ENCODE data around the gene PLAGL1.

DNA sequence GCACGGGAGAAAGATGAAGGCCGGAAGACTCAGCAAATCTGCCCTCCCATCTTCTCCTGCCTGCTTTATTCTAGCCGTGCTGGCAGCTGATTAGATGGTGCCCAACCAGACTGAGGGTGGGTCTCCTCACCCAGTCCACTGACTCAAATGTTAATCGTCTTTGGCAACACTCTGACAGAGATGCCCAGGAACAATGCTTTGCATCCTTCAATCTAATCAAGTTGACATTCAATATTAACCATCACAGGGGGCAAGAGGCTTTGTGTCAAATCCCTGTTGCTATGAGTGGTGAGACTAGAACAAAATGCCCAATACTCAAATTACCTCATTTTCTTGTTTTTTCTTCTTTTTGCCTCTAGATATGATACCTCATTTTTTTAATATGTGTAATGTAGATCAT, 27.4 kb upstream of the PLAGL1 start:
- TF ChIP-seq POLR2AphosphoS5 (IDR thresholded peaks at IDR 0.05) (no peak), POLR2A (IDR thresholded peaks at IDR 0.05) (no peak)
- TF ChIP-seq, protein P1, sequence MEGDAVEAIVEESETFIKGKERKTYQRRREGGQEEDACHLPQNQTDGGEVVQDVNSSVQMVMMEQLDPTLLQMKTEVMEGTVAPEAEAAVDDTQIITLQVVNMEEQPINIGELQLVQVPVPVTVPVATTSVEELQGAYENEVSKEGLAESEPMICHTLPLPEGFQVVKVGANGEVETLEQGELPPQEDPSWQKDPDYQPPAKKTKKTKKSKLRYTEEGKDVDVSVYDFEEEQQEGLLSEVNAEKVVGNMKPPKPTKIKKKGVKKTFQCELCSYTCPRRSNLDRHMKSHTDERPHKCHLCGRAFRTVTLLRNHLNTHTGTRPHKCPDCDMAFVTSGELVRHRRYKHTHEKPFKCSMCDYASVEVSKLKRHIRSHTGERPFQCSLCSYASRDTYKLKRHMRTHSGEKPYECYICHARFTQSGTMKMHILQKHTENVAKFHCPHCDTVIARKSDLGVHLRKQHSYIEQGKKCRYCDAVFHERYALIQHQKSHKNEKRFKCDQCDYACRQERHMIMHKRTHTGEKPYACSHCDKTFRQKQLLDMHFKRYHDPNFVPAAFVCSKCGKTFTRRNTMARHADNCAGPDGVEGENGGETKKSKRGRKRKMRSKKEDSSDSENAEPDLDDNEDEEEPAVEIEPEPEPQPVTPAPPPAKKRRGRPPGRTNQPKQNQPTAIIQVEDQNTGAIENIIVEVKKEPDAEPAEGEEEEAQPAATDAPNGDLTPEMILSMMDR (IDR thresholded peaks at IDR 0.05): no peak
